ENCODE measurements around the gene ZNF415.

DNA sequence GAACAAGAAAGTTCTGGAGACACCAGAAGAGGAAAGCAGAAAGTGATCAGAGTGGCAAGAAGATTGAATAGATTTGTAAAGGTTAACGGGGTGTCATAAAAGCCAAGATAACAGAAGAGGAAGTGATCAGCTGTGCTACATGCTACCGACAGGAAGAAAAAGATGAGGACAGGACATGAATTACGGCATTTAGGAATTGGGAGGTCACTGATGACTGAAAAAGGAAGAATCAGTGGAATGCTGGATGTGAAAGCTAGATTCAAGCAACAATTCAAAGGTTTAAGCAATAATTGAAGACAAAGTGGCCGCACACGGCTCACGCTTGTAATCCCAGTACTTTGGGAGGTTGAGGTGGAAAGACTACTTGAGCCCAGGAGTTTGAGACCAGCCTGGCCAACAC is 44.6 kb downstream of the ZNF415 start:
- TF ChIP-seq, protein P1, sequence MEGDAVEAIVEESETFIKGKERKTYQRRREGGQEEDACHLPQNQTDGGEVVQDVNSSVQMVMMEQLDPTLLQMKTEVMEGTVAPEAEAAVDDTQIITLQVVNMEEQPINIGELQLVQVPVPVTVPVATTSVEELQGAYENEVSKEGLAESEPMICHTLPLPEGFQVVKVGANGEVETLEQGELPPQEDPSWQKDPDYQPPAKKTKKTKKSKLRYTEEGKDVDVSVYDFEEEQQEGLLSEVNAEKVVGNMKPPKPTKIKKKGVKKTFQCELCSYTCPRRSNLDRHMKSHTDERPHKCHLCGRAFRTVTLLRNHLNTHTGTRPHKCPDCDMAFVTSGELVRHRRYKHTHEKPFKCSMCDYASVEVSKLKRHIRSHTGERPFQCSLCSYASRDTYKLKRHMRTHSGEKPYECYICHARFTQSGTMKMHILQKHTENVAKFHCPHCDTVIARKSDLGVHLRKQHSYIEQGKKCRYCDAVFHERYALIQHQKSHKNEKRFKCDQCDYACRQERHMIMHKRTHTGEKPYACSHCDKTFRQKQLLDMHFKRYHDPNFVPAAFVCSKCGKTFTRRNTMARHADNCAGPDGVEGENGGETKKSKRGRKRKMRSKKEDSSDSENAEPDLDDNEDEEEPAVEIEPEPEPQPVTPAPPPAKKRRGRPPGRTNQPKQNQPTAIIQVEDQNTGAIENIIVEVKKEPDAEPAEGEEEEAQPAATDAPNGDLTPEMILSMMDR (IDR thresholded peaks at IDR 0.05; ENCODE audit: low read depth, low read length), result no peak
- no peak for TF ChIP-seq POLR2A (IDR thresholded peaks at IDR 0.05; ENCODE audit: extremely low read depth, insufficient read length)

All from NB4 (cell line).